ENCODE measurements around the gene CHMP6. TPM values are rescaled to one million over a fixed set of nuclear protein-coding genes. Genes with fewer than 3 reads are reported as not detected.

The CHMP6 gene
- total and polyA plus RNA-seq, 2 donors = 6.3 to 30.8 TPM

- Histone ChIP-seq H3K27me3 (ENCODE audit: control insufficient read depth in 2 of 2, insufficient read depth in 1 of 2, low read length in 1 of 2) (peaks cover 3 to 20% of the 10 kb centered on the region in 2 donors), H3K9me3 (ENCODE audit: control insufficient read depth in 2 of 2, insufficient read depth in 1 of 2, low read length in 1 of 2) (peaks cover 0 to 7% of the 10 kb centered on the region in 2 donors)
- 95% methylated on average over 26 of the region's 26 CpGs for WGBS
Measured at GRCh38 chr17:80979547-80980378, 11.9 kb upstream of the CHMP6 start.

GRCh38 chr17:80980397-80981061, 11.1 kb upstream of the CHMP6 start:
- Histone ChIP-seq H3K9me3 (ENCODE audit: control insufficient read depth in 2 of 2, insufficient read depth in 1 of 2, low read length in 1 of 2) (peaks cover 0 to 7% of the 10 kb centered on the region in 2 donors), H3K27ac (ENCODE audit: low read depth in 1 of 2, low read length in 1 of 2) (no peak overlapping the region), H3K4me3 (ENCODE audit: low read length in 2 of 2) (no peak overlapping the region), H3K4me1 (ENCODE audit: control insufficient read depth in 2 of 2, insufficient read depth in 2 of 2, low read length in 2 of 2) (peaks cover 0 to 6% of the 10 kb centered on the region in 2 donors), H3K27me3 (ENCODE audit: control insufficient read depth in 2 of 2, insufficient read depth in 1 of 2, low read length in 1 of 2) (peaks cover 3 to 20% of the 10 kb centered on the region in 2 donors), H3K36me3 (ENCODE audit: control insufficient read depth in 2 of 2, insufficient read depth in 2 of 2, low read length in 1 of 2) (no peaks in the 10 kb centered on the region)
- DNase-seq (ENCODE audit: low read depth in 6 of 9, low spot score in 9 of 9) = no peak
- 67% methylated on average over 7 of the region's 7 CpGs for WGBS

More at GRCh38 chr17:80979547-80980378, 11.9 kb upstream of the CHMP6 start:
- DNase-seq (ENCODE audit: low read depth in 6 of 9, low spot score in 9 of 9) = no peak
- no peak overlapping the region for H3K4me3 ChIP-seq (ENCODE audit: low read length in 2 of 2)
- peaks cover 0 to 6% of the 10 kb centered on the region in 2 donors for H3K4me1 ChIP-seq (ENCODE audit: control insufficient read depth in 2 of 2, insufficient read depth in 2 of 2, low read length in 2 of 2)
- H3K36me3 ChIP-seq (ENCODE audit: control insufficient read depth in 2 of 2, insufficient read depth in 2 of 2, low read length in 1 of 2) = no peaks in the 10 kb centered on the region
- no peak overlapping the region for H3K27ac ChIP-seq (ENCODE audit: low read depth in 1 of 2, low read length in 1 of 2)

GRCh38 chr17:80981062-80981902, 10.4 kb upstream of the CHMP6 start:
- WGBS = 9% methylated on average over 65 of the region's 65 CpGs
- peaks cover 0 to 7% of the 10 kb centered on the region in 2 donors for H3K9me3 ChIP-seq (ENCODE audit: control insufficient read depth in 2 of 2, insufficient read depth in 1 of 2, low read length in 1 of 2)
- H3K4me3 ChIP-seq (ENCODE audit: low read length in 2 of 2) = no peak overlapping the region
- no peaks in the 10 kb centered on the region for H3K36me3 ChIP-seq (ENCODE audit: control insufficient read depth in 2 of 2, insufficient read depth in 2 of 2, low read length in 1 of 2)
- H3K27me3 ChIP-seq (ENCODE audit: control insufficient read depth in 2 of 2, insufficient read depth in 1 of 2, low read length in 1 of 2) = peaks cover 3 to 22% of the 10 kb centered on the region in 2 donors
- peak in 3 of 9 donors; percentile 47 to 57 (median 50) for DNase-seq (ENCODE audit: low read depth in 6 of 9, low spot score in 9 of 9)
- peaks cover 0 to 6% of the 10 kb centered on the region in 2 donors for H3K4me1 ChIP-seq (ENCODE audit: control insufficient read depth in 2 of 2, insufficient read depth in 2 of 2, low read length in 2 of 2)
- H3K27ac ChIP-seq (ENCODE audit: low read depth in 1 of 2, low read length in 1 of 2) = no peak overlapping the region

GRCh38 chr17:80981929-80982425, 9.7 kb upstream of the CHMP6 start:
- DNase-seq (ENCODE audit: low read depth in 6 of 9, low spot score in 9 of 9) = no peak
- Histone ChIP-seq H3K4me3 (ENCODE audit: low read length in 2 of 2) (no peak overlapping the region), H3K36me3 (ENCODE audit: control insufficient read depth in 2 of 2, insufficient read depth in 2 of 2, low read length in 1 of 2) (no peaks in the 10 kb centered on the region), H3K27ac (ENCODE audit: low read depth in 1 of 2, low read length in 1 of 2) (no peak overlapping the region), H3K9me3 (ENCODE audit: control insufficient read depth in 2 of 2, insufficient read depth in 1 of 2, low read length in 1 of 2) (peaks cover 0 to 9% of the 10 kb centered on the region in 2 donors), H3K27me3 (ENCODE audit: control insufficient read depth in 2 of 2, insufficient read depth in 1 of 2, low read length in 1 of 2) (peaks cover 3 to 26% of the 10 kb centered on the region in 2 donors), H3K4me1 (ENCODE audit: control insufficient read depth in 2 of 2, insufficient read depth in 2 of 2, low read length in 2 of 2) (peaks cover 0 to 9% of the 10 kb centered on the region in 2 donors)
- WGBS = 78% methylated on average over 17 of the region's 17 CpGs

GRCh38 chr17:80982426-80982974, 9.1 kb upstream of the CHMP6 start:
- Histone ChIP-seq H3K27ac (ENCODE audit: low read depth in 1 of 2, low read length in 1 of 2) (no peak overlapping the region), H3K9me3 (ENCODE audit: control insufficient read depth in 2 of 2, insufficient read depth in 1 of 2, low read length in 1 of 2) (peaks cover 0 to 12% of the 10 kb centered on the region in 2 donors), H3K27me3 (ENCODE audit: control insufficient read depth in 2 of 2, insufficient read depth in 1 of 2, low read length in 1 of 2) (peaks cover 3 to 31% of the 10 kb centered on the region in 2 donors), H3K4me1 (ENCODE audit: control insufficient read depth in 2 of 2, insufficient read depth in 2 of 2, low read length in 2 of 2) (peaks cover 0 to 13% of the 10 kb centered on the region in 2 donors), H3K36me3 (ENCODE audit: control insufficient read depth in 2 of 2, insufficient read depth in 2 of 2, low read length in 1 of 2) (no peaks in the 10 kb centered on the region), H3K4me3 (ENCODE audit: low read length in 2 of 2) (no peak overlapping the region)
- WGBS = 91% methylated on average over 17 of the region's 17 CpGs
- no peak for DNase-seq (ENCODE audit: low read depth in 6 of 9, low spot score in 9 of 9)

- Histone ChIP-seq H3K4me1 (ENCODE audit: control insufficient read depth in 2 of 2, insufficient read depth in 2 of 2, low read length in 2 of 2) (peaks cover 0 to 17% of the 10 kb centered on the region in 2 donors), H3K27ac (ENCODE audit: low read depth in 1 of 2, low read length in 1 of 2) (no peak overlapping the region), H3K4me3 (ENCODE audit: low read length in 2 of 2) (no peak overlapping the region), H3K9me3 (ENCODE audit: control insufficient read depth in 2 of 2, insufficient read depth in 1 of 2, low read length in 1 of 2) (peaks cover 0 to 12% of the 10 kb centered on the region in 2 donors), H3K27me3 (ENCODE audit: control insufficient read depth in 2 of 2, insufficient read depth in 1 of 2, low read length in 1 of 2) (peaks cover 5 to 41% of the 10 kb centered on the region in 2 donors), H3K36me3 (ENCODE audit: control insufficient read depth in 2 of 2, insufficient read depth in 2 of 2, low read length in 1 of 2) (no peaks in the 10 kb centered on the region)
- 94% methylated on average over 17 of the region's 17 CpGs for WGBS
- DNase-seq (ENCODE audit: low read depth in 6 of 9, low spot score in 9 of 9) = no peak
Measured at GRCh38 chr17:80983545-80983944, 8.1 kb upstream of the CHMP6 start.

GRCh38 chr17:80984749-80985148, 6.9 kb upstream of the CHMP6 start:
- H3K27me3 ChIP-seq (ENCODE audit: control insufficient read depth in 2 of 2, insufficient read depth in 1 of 2, low read length in 1 of 2) = peaks cover 5 to 52% of the 10 kb centered on the region in 2 donors
- DNase-seq (ENCODE audit: low read depth in 6 of 9, low spot score in 9 of 9) = no peak
- H3K36me3 ChIP-seq (ENCODE audit: control insufficient read depth in 2 of 2, insufficient read depth in 2 of 2, low read length in 1 of 2) = no peaks in the 10 kb centered on the region
- H3K4me3 ChIP-seq (ENCODE audit: low read length in 2 of 2) = no peak overlapping the region
- peaks cover 0 to 27% of the 10 kb centered on the region in 2 donors for H3K4me1 ChIP-seq (ENCODE audit: control insufficient read depth in 2 of 2, insufficient read depth in 2 of 2, low read length in 2 of 2)
- H3K27ac ChIP-seq (ENCODE audit: low read depth in 1 of 2, low read length in 1 of 2) = no peak overlapping the region
- peaks cover 0 to 12% of the 10 kb centered on the region in 2 donors for H3K9me3 ChIP-seq (ENCODE audit: control insufficient read depth in 2 of 2, insufficient read depth in 1 of 2, low read length in 1 of 2)
- 95% methylated on average over 7 of the region's 7 CpGs for WGBS

GRCh38 chr17:80986046-80986445, 5.6 kb upstream of the CHMP6 start:
- WGBS = 96% methylated on average over 7 of the region's 7 CpGs
- Histone ChIP-seq H3K27me3 (ENCODE audit: control insufficient read depth in 2 of 2, insufficient read depth in 1 of 2, low read length in 1 of 2) (peaks cover 5 to 58% of the 10 kb centered on the region in 2 donors), H3K36me3 (ENCODE audit: control insufficient read depth in 2 of 2, insufficient read depth in 2 of 2, low read length in 1 of 2) (no peaks in the 10 kb centered on the region), H3K4me3 (ENCODE audit: low read length in 2 of 2) (no peak overlapping the region), H3K27ac (ENCODE audit: low read depth in 1 of 2, low read length in 1 of 2) (no peak overlapping the region), H3K9me3 (ENCODE audit: control insufficient read depth in 2 of 2, insufficient read depth in 1 of 2, low read length in 1 of 2) (peaks cover 0 to 12% of the 10 kb centered on the region in 2 donors), H3K4me1 (ENCODE audit: control insufficient read depth in 2 of 2, insufficient read depth in 2 of 2, low read length in 2 of 2) (peaks cover 0 to 30% of the 10 kb centered on the region in 2 donors)
- DNase-seq (ENCODE audit: low read depth in 6 of 9, low spot score in 9 of 9) = no peak

Measured in thymus (tissue), 11 donors.